Hematopoietic multipotent progenitor cell treated with erythropoietin and hydrocortisone succinate and interleukin-3 and kit ligand, for 17 days (in vitro differentiated cells): ENCODE measurements around the gene MBNL2.

Source experiments
- DNase-seq: peaks from one replicate; pipeline ENCODE4 v3.0.0-alpha.2; 2015; ENCODE audit warnings: low spot score

Gene MBNL2

DNA sequence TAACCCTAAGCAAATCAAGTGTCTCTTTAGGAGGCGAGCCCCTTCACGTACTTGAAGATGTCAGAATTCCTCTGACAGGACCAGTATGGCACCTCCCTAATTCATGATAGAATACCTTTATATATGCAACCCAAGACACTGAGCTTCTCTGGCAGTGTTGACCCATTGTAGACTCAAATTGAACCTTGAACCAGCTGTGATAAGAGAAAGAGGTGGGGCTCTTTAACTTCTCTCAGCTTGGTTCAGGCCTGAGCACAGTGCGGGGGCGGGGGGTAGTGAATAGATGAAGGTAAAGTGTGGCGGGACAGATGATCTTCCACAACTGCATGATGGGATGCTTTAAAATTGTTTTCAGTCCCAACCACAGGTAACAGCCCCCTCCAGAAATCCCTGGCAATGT is 12.1 kb downstream of the MBNL2 start:
- no peak for DNase-seq

DNA sequence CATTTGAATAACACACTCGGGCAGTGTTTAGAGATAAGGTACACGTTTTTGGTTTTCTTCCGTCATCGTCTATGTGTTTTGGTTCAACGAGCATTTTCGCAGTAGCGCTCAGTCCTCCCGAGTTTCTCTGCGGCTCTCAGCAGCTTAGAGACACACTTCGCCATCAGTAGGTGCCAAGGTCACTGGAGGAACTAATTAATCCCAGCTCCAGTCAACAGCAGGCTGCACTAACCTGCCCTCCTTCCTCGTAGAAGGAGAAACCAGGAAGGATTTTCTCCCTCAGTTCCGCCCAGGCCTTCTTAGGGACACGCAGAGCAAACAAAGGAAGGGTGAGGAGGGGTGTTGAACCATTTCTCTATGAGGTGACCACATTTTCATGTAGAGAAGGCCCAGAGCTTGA is 12.6 kb downstream of the MBNL2 start:
- no peak for DNase-seq

DNA sequence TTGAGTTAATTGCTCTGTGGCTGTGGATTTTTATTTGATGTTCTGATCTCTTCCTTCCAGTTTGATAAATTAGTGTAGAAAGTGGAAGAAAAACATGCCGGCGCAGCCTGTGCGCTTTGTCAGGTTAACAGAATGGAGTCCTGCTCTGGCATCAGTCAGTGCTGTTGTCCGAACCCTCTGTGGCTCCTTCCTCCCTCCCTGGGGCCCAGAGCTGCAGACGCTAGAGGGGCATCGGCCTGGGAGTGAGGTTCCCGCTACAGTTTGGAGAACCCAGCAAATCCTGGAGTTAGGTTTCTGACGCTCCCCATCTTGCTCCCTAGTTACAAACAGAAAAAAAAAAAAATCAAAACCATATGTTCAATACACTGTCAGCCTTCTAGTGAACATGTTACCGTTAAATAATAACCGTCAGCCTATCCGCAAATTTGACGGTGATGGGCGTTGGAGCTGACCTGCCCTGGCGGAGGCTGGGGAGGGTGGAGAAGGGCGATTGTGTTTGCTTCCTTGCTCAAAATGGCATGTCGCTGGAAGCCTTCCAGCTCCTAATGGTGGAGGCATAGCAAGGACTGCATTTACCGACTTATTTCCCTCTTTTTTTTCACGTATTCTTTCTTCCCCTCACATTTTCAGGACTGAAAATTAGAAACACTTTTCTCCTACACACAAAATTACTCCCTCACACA is 13.6 kb downstream of the MBNL2 start:
- DNase-seq = no peak

DNA sequence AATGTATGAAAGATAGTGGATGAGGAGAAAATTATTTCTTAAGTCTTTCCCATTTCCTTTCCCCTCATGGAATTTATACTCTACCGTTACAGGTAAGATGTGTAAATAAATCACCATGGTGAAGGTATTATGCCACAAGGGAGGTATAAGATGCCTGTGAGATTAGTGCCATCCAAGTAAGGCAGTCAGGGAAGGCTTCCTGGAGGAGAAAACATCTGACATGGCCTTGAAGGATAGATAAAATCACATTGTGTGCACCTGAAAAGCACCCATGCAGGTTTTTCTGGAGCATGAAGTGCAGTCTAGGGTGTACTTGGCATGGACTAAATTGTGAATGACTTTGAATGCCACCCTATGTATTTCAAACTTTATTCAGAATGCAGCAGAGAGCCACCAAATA is 15.3 kb downstream of the MBNL2 start:
- DNase-seq = no peak

GRCh38 chr13:97238432-97238831 is 16.3 kb downstream of the MBNL2 start:
- DNase-seq = no peak

- DNase-seq = no peak
Observed at GRCh38 chr13:97238883-97239282, 16.8 kb downstream of the MBNL2 start.

- DNase-seq = no peak
Observed at GRCh38 chr13:97239306-97239705, 17.2 kb downstream of the MBNL2 start.

DNA sequence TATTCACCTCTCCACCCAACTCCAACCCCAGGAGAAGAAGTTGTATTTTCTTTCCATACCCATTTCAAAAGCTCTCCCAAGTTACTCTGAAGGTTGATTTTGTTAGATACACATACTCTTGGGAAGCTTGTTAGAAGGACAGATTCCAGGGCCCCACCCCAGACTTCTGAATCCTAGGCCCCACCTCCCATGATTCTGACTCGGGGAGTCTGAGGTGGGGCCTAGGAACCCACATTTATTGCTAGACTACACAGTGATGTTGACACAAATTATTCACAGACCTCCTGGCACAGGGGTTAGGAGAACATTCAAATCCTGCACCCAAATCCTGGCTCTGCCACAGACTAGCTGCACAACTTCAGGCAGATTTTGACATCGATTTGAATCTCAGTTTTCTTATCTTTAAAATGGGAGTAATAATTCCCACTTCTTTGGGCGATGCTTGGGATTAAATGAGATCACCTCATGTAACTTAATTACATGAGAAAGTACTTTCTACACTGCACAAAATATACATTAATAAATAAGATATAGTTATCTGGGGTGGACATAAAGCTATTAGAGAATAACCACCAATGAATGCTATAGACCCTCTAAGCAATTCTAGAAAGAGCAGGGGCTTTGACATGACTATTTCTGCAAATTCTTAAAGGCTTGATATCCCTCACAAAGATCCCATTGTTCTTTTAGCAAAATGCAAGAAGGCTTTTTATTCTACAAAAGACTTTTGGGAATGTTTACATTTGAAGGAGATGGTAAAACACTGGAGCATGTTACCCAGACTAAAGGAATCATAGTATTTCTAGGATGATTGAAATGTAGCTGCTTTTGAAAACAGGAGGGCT is 18.0 kb downstream of the MBNL2 start:
- DNase-seq = no peak

- no peak for DNase-seq
Observed at GRCh38 chr13:97240788-97241734, 18.9 kb downstream of the MBNL2 start.

- DNase-seq = no peak
Observed at GRCh38 chr13:97241761-97242160, 19.6 kb downstream of the MBNL2 start.

GRCh38 chr13:97242755-97243497 is 20.8 kb downstream of the MBNL2 start:
- no peak for DNase-seq

DNA sequence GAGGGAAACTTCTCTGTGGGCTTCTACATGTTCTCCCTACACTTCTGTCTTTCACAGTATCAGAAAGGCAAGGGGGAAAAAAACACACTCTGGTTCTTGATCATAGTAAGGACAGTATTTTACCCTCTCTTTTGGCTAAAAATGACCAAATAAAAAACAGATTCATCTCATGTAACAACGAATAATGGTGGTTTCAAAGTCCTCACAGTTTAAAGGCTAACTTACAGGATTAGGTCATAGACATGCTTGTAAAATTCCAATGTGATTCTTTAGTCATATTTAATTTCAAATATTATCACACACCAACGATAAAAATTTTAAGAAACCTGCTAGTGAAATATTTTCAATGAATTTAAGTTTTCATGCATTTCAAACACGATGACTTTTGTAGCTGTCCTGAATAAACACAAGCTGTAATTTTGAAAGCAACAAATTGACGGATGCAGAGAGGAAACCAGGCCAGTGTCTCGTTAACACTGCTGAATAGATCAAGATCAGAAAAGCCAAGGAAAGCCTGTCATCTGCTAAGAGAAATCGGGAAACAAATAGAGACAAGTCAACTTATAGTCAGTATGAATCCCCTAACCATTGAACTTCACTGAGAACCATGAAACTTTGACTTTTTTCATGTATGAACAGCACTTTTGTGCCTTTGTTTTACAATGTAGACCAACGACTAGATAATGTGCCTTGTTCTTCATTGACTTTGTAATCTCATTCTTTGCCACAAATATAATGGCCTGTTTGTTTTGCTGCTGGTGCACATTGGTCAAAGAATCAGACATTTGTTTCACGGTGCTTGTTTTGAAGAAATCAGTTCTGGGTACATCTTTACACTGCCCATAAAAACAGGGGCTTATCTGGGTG is 22.0 kb downstream of the MBNL2 start:
- no peak for DNase-seq

DNA sequence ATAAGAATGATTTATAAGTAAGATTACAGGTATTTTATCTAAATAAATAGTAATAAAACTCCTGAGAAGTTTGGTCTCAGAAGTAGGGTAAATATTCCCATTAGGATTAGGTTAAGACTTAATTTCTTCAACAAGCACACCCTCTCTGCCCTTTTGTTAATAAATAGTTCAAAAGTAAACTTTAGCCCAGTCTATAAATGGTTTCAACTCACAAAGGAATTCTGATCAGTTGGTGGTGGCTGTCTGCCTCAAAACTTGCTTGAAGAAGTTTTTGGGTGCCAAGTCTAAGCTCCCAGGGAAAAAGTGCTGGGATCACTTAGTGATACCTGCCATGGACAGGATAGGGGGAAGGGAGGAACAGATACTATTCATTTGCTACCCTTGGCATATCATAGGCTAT is 22.9 kb downstream of the MBNL2 start:
- DNase-seq = no peak

DNA sequence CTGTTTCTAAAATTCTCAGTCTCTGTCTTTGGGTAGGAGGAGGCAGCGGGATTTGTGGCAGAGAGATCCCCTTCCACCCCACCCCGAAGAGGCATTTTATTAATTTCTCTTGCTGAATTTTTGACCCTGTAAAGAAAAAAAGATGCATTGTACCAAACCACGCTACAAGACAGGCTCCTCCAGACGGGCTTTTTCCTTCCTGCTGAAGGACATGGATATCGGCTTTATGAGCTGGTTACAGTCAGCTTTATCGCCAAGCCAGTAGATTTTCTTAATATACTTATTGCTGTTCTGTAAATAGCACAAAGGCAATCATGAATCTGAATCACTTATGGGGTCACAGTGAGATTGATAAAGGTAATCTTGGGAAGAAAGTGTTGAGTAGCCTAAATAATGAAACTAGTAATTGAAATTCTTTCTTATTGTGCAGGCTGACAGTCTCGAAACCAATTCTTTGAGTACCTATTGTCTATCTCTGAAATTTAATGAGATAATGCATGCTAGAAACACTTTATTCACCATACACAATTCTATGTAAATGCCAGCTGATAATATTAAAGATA is 24.5 kb downstream of the MBNL2 start:
- no peak for DNase-seq

DNA sequence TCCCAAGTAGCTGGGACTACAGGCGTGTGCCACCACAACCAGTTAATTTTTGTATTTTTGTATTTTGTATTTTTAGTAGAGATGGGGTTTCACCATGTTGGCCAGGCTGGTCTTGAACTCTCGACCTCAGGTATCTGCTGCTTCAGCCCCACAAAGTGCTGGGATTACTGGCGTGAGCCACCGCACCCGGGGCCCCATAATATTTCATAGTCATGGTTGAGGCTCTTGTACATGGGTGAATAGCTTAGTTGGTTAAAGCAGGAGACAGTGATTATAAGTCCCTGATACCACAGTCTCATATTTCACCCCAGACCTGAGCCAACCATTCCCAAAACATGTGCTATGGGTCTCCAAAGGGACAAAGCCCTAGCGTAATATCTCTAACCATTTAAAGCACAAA is 26.1 kb downstream of the MBNL2 start:
- DNase-seq = no peak

DNA sequence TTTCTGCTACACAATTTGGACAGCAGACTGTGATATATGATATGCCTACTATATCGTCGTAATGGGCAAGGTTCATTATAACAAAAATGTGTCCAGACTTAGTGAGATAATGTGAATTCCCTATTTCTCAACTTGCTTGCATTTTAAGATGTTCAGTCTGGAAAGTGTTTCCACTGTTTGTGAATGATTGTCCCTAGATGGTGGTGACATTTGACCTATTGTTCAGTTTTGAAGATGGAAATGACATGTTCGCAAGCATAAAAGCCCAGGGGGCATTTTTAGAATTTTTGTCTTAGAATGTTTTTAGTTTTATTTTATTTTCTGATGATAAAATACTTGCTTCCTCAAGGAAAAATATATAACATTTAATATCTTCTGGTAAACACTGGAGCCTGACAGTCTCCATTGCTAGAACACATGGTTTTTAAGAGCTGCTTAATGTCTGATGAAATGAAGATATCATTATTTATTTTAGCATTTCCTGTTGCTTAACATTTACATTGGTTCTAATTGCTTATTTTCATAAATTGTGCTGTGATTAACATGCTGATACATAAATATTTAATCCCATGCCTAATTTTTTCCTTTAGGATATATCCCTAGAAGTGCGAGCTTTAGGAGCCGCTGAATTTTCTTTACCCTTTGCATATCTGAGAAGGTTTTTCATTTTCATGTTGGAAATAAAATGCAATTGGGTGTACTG is 27.1 kb downstream of the MBNL2 start:
- no peak for DNase-seq

GRCh38 chr13:97249796-97250495 is 27.8 kb downstream of the MBNL2 start:
- DNase-seq = no peak

DNA sequence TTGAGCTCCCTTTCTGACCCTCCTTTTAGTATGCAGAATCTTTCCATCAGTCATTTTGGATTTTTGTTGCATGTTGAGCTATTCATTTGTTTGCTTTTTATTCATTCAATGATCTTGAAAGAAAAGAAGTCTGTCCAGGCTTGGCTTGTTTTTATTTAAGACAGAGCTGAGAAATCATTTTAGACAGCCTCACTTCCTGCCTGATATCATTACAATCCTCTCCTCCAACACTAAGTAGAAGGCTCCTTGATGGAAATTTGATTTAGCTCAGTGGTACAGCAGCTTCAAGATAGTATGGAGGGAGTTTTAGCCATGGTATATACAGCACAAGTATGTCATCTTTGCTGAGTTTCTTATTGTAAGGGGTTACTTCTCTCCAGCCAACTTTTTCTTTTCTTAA is 28.4 kb downstream of the MBNL2 start:
- DNase-seq = no peak

DNA sequence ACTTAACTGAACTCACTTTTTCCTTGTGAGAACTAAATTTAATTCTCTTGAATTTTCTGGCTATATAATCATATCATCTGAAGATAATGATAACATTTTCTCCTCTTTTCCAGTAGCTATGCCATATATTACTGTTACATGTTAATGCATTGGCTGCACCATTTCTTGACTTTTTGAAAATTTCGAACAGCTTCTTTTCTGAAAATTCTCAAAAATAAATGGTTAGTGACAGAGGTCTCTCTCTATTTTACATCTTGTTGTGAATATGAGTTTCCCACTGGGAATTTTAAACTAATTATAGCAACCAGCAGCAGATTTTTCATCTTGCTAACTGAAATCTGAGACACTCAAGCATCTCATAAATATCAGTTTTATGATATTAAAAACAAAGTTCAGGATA is 30.6 kb downstream of the MBNL2 start:
- no peak for DNase-seq
